ENCODE data around the gene CCDC88C. TPM values are rescaled to one million over a fixed set of nuclear protein-coding genes. Genes with fewer than 3 reads are reported as not detected.

CCDC88C gene
- polyA plus RNA-seq, 1 donor from 2014 or later, result 30.5 TPM

DNA sequence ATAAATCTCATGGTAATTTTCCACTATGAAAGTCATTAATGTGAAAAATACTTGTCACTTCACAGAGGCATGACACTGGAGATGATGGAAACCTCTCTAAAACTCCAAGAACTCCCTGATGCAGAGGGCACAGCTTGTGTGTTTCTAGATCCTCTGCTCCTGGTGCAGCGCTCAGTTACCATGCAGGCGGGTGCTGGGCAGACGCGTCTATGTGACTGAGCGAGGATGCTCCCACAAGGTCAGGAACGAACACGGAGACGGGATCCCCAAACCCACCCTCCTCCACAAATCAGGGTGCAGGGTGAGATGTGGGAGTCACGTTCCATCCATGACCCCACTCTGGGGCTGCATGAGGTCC is 81.5 kb downstream of the CCDC88C start:
- Mint-ChIP-seq H3K4me3 (no peak overlapping the region), H3K9me3 (no peaks in the 10 kb centered on the region), H3K4me1 (peaks cover 28 to 33% (median 32%) of the 10 kb centered on the region in 3 donors), H3K27me3 (no peaks in the 10 kb centered on the region), H3K27ac (peak overlapping the region in 2 of 3 donors; percentile 23 to 95), H3K36me3 (peaks cover 10% of the 10 kb centered on the region)

- Mint-ChIP-seq H3K4me1 (peaks cover 30 to 37% (median 35%) of the 10 kb centered on the region in 3 donors), H3K36me3 (peaks cover 8% of the 10 kb centered on the region), H3K27ac (peak overlapping the region in 2 of 3 donors; percentile 23 to 95), H3K4me3 (no peak overlapping the region), H3K9me3 (no peaks in the 10 kb centered on the region), H3K27me3 (no peaks in the 10 kb centered on the region)
These were observed 82.2 kb downstream of the CCDC88C start for GRCh38 chr14:91335191-91336092.

GRCh38 chr14:91333650-91334039 is 84.0 kb downstream of the CCDC88C start:
- Mint-ChIP-seq H3K27me3 (no peaks in the 10 kb centered on the region), H3K4me3 (peak overlapping the region in 1 of 4 donors; percentile 37), H3K27ac (peak overlapping the region; percentile 51 to 77 (median 61)), H3K9me3 (no peaks in the 10 kb centered on the region), H3K4me1 (peaks cover 26 to 32% (median 32%) of the 10 kb centered on the region in 3 donors), H3K36me3 (peaks cover 7% of the 10 kb centered on the region)

- H3K9me3 Mint-ChIP-seq, result no peaks in the 10 kb centered on the region
- H3K27ac Mint-ChIP-seq, result peak overlapping the region; percentile 61 to 88 (median 85)
- H3K4me3 Mint-ChIP-seq, result no peak overlapping the region
- peaks cover 26 to 32% (median 32%) of the 10 kb centered on the region in 3 donors for H3K4me1 Mint-ChIP-seq
- no peaks in the 10 kb centered on the region for H3K27me3 Mint-ChIP-seq
- H3K36me3 Mint-ChIP-seq, result peaks cover 7% of the 10 kb centered on the region
These were observed 84.5 kb downstream of the CCDC88C start for GRCh38 chr14:91332986-91333649.

DNA sequence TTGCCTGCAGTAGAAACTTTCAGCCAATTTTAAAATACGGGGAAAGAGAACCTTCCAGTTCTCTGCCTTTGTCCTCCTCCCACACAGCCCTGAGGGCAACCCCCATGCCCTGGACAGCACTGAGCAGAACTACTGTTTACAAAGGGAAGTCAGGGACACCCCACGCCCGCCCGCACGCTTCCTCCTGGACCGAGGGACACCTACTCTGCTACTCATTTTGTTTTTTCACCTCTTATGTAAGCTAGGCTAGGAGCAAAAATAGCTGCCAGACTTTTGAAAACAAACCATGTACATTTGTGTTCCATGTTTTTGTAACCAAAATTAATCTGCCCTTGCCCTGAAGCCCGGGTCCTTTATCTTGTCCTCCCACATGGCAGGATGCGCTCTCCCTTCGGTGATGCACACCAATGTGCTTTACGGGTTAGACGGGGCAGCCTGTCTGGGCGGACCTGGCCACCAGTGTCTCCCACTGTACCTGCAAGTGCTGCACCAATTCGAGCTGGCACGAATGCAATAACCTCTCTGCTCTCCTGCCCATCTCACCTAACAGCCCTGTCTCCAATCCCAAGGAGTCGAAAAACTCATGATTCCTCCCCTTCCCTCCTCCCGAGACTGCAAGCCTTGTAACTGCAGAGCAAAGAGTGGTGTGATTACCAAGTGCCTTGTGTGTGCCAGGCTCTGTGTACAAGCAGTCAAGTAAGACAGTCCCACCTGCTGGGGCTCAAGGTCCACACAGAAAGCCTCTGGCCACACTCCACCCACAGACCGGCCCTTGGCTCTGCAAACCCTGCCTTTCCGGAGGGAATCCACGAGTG is 85.2 kb downstream of the CCDC88C start:
- Mint-ChIP-seq H3K27ac (peak overlapping the region; percentile 79 to 88 (median 85)), H3K4me3 (peak overlapping the region in 2 of 4 donors; percentile 63 to 74), H3K9me3 (no peaks in the 10 kb centered on the region), H3K27me3 (no peaks in the 10 kb centered on the region), H3K4me1 (peaks cover 29 to 36% (median 32%) of the 10 kb centered on the region in 3 donors), H3K36me3 (peaks cover 7% of the 10 kb centered on the region)

GRCh38 chr14:91331721-91332120 is 85.9 kb downstream of the CCDC88C start:
- H3K36me3 Mint-ChIP-seq, result peaks cover 7% of the 10 kb centered on the region
- peaks cover 32 to 36% (median 32%) of the 10 kb centered on the region in 3 donors for H3K4me1 Mint-ChIP-seq
- no peak overlapping the region for H3K4me3 Mint-ChIP-seq
- no peaks in the 10 kb centered on the region for H3K9me3 Mint-ChIP-seq
- H3K27ac Mint-ChIP-seq, result peak overlapping the region; percentile 39 to 88 (median 85)
- H3K27me3 Mint-ChIP-seq, result no peaks in the 10 kb centered on the region

DNA sequence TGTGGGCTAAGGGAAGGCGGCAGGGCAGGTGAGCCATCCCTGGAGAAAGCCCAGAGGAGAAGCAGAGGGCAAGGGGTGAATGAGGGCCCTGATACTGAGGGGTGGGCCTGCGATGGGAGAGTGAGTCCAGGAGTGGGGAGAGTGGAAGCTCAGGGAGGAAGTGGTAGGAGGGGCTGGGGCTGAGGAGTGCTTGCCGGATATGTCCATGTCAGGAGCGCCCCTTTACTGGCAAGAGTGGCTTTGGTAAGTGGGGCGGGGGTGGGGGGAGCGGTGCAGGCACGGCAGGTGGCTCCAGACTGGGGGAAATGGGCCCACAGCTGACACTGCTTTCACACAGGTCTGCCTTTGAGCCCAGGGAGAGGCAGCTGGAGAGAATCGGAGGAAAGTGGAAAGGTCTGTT is 86.8 kb downstream of the CCDC88C start:
- Mint-ChIP-seq H3K4me3 (peak overlapping the region in 1 of 4 donors; percentile 17), H3K27me3 (no peaks in the 10 kb centered on the region), H3K4me1 (peaks cover 32 to 40% (median 35%) of the 10 kb centered on the region in 3 donors), H3K27ac (peak overlapping the region; percentile 85 to 91 (median 87)), H3K36me3 (peaks cover 7% of the 10 kb centered on the region), H3K9me3 (no peaks in the 10 kb centered on the region)

- H3K9me3 Mint-ChIP-seq, result no peaks in the 10 kb centered on the region
- peak overlapping the region in 2 of 4 donors; percentile 58 to 73 for H3K4me3 Mint-ChIP-seq
- no peaks in the 10 kb centered on the region for H3K27me3 Mint-ChIP-seq
- H3K27ac Mint-ChIP-seq, result peak overlapping the region; percentile 85 to 91 (median 87)
- H3K4me1 Mint-ChIP-seq, result peaks cover 31 to 41% (median 39%) of the 10 kb centered on the region in 3 donors
- H3K36me3 Mint-ChIP-seq, result peaks cover 2% of the 10 kb centered on the region
These were observed 87.4 kb downstream of the CCDC88C start for GRCh38 chr14:91330096-91330696.

DNA sequence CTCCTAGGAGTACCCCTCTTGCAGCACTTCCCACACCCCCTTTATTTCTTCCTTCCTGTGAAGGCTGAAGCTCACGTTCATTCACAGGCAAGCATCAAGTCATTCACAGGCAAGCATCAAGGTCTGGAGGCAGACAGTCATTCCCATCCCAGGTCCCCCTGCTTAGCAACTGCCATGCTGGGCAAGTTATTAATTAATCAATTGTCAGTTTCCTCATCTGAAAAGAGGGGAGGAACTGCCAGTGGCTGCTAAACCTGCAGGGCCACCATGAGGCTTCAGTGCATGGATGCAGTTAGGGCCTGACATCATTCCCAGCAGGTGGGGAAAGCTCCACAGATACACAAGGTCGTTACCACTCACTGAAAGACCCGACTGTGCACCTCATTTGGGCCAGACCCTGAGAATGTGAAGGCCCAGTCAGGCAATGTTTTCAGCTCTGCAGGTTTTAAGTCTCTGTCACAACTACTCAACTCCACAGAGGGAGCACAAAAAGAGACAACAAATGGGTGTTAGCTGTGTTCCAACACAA is 88.1 kb downstream of the CCDC88C start:
- H3K4me3 Mint-ChIP-seq, result peak overlapping the region in 2 of 4 donors; percentile 43 to 73
- H3K9me3 Mint-ChIP-seq, result no peaks in the 10 kb centered on the region
- peaks cover 36 to 47% (median 44%) of the 10 kb centered on the region in 3 donors for H3K4me1 Mint-ChIP-seq
- peak overlapping the region; percentile 47 to 71 (median 53) for H3K27ac Mint-ChIP-seq
- H3K27me3 Mint-ChIP-seq, result no peaks in the 10 kb centered on the region
- peaks cover 2% of the 10 kb centered on the region for H3K36me3 Mint-ChIP-seq

- peaks cover 7% of the 10 kb centered on the region for H3K36me3 Mint-ChIP-seq
These were observed 89.1 kb downstream of the CCDC88C start for GRCh38 chr14:91328313-91329050.

GRCh38 chr14:91327661-91328312 is 89.8 kb downstream of the CCDC88C start:
- Mint-ChIP-seq H3K4me3 (peak overlapping the region in 1 of 4 donors; percentile 43), H3K27me3 (no peaks in the 10 kb centered on the region), H3K27ac (peak overlapping the region; percentile 23 to 99 (median 99)), H3K9me3 (no peaks in the 10 kb centered on the region), H3K4me1 (peaks cover 40 to 51% (median 42%) of the 10 kb centered on the region in 3 donors), H3K36me3 (peaks cover 7% of the 10 kb centered on the region)

More at GRCh38 chr14:91328313-91329050, 89.1 kb downstream of the CCDC88C start:
- no peaks in the 10 kb centered on the region for H3K9me3 Mint-ChIP-seq
- peak overlapping the region; percentile 47 to 99 (median 63) for H3K27ac Mint-ChIP-seq
- no peaks in the 10 kb centered on the region for H3K27me3 Mint-ChIP-seq
- peaks cover 42 to 52% (median 44%) of the 10 kb centered on the region in 3 donors for H3K4me1 Mint-ChIP-seq
- H3K4me3 Mint-ChIP-seq, result no peak overlapping the region

GRCh38 chr14:91327250-91327595 is 90.4 kb downstream of the CCDC88C start:
- no peaks in the 10 kb centered on the region for H3K9me3 Mint-ChIP-seq
- peaks cover 35 to 47% (median 42%) of the 10 kb centered on the region in 3 donors for H3K4me1 Mint-ChIP-seq
- no peaks in the 10 kb centered on the region for H3K27me3 Mint-ChIP-seq
- peak overlapping the region; percentile 88 to 99 (median 99) for H3K27ac Mint-ChIP-seq
- peak overlapping the region in 1 of 4 donors; percentile 86 for H3K4me3 Mint-ChIP-seq
- peaks cover 7% of the 10 kb centered on the region for H3K36me3 Mint-ChIP-seq

Measured in IgD-negative memory B cell (primary cell).